ENCODE data around the gene LNX2. TPM values are rescaled to one million over a fixed set of nuclear protein-coding genes. Genes with fewer than 3 reads are reported as not detected.

The LNX2 gene
- total RNA-seq, 1 experiment from 2014 or later: 13.1 TPM

DNA sequence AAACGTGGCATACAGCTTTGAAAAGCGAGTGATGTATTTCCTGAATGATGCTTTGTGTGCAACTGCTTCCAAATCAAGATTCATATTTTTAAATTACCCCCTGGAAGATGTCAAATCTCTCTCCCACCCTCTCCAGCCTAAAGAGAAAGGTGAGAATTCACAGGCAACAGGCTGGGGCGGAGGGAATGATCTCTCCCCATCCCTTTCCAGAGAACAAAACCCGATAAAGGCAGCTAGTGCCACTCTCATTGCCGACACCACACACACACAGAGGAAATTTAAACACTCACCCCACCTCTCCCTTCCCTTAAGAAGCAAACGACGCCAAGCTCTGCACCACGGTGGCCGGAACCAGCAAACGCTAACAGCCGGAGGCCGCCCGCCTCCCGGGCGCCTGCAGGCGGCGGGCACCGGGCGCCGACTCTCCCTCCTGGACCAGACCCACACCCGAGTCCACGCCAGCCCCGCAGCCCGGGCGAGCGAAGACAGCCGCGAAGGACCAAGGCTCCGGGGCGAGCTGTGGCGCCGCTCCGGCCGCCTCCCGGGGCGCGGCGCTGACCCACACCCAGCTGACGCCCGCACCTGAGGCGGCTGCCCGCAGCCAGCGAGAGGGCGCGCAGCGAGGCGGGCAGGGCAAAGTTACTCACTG lies 477 bp downstream of the LNX2 start:
- peak; percentile 58 for DNase-seq (ENCODE audit: low spot score)
- in situ Hi-C loops (cut with HindIII; ENCODE audit: low sequenced_read_pairs): no loop called here

DNA sequence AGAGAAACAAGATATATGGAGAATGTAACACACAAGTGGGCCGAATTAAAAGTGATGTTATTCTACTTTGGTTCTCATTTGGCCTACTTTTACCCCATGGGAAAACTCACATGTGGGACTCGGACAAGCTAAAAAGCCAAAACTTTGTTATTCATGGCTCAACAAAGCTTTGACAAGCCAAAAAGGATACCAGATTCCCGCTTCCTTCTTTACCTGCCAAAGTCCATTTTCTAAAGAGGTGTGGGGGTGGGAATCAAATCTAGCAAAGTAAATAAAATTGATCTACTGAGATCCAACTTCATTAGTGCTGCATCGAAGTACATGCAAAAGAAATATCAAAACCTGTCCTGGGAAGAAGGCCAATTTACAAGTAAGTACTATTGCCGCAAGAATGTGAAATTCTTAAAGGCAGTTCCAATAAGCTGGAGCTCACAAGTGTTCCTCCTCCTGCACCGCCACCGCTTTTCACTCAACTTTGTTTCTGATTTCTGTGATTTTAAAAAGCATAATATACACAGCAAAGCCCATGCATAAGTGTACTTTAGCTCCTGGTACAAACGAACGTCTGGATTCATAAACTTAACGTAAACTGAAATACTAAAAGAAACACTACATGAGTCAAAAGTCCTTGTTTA lies 1.1 kb downstream of the LNX2 start:
- no peak for DNase-seq (ENCODE audit: low spot score)
- in situ Hi-C loops (cut with HindIII; ENCODE audit: low sequenced_read_pairs): no loop called here

DNA sequence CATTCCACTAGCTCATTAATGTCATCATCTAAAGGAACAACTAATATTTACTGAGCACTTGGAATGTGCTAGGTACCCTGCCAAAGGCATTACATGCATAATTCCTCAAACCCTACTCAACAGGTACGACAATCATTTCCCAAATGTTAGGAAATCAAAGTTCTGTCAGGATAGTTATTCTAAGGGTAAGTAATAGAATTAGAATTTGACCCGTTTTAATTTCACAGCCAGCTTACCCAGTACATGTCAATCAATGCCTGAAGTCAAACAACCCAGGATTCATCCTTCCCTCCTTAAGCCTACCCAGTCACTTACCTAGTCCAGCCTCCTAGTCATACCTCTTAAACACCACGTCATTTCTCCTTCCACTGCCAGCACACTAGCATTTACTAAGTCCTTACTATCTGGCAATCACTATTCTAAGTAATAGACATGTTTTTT lies 2.4 kb downstream of the LNX2 start:
- DNase-seq (ENCODE audit: low spot score): no peak
- in situ Hi-C loops (cut with HindIII; ENCODE audit: low sequenced_read_pairs): no loop called here

DNA sequence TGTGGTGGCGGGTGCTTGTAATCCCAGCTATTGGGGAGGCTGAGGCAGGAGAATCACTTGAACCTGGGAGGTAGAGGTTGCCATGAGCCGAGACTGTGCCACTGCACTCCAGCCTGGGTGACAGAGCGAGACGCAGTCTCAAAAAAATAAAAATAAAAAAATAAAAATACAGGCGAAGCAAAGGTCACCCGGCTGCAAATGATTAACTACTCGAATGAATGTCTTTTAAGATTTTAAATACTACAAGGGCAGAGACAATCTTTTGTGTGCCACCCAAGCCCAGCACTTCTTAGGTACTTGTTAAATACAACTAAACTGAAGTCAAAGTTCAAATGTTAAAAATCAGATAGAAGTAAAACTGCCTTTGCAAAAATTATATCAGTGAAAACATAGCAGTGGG lies 6.7 kb downstream of the LNX2 start:
- DNase-seq (ENCODE audit: low spot score): no peak
- in situ Hi-C loops (cut with HindIII; ENCODE audit: low sequenced_read_pairs): no loop called here

DNA sequence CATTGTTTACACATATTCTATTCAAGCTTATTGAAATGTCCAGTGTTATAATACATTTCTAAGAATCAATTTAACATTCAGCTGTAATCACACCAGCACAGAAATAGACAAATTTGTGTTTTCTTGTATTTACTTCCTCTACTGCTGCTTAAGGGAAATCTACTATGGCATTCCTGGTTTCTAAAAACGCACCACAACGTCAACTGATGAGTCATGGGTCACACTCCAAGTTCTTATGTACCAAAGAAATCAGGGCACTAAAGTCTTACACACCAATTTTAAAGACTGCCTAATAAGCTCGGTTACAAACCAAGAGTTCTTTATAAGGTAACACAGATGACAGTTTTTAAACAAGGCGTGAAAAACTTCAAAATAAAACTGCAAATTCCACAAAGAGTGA lies 13.2 kb downstream of the LNX2 start:
- no peak for DNase-seq (ENCODE audit: low spot score)
- in situ Hi-C loops (cut with HindIII; ENCODE audit: low sequenced_read_pairs): no loop called here

DNA sequence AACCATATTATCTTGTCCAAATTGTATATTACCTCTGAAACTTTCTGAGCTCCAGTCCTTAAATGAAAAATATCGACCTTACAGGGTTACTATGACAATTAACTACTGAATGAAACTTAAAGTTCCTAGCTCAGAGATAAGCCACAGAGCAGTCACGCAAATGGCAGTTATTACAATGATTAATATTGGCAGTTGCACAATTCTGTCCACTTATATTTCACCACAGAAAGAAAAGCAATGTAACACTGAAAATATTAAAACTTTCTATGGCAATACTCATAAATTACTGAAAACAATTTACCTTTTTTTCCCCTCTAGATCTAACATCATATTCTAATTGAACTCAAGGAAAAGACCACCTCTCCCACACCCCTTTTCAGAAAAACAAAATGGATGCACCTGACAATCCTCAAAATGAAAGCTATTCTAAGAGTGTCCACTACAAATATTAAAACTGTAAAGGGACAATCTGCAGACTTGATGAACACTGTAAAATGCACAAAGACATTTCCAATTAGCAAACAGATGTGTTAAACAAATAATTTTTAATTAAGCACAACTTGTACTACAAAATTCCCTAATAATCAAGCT lies 14.6 kb downstream of the LNX2 start:
- DNase-seq (ENCODE audit: low spot score): no peak
- in situ Hi-C loops (cut with HindIII; ENCODE audit: low sequenced_read_pairs): no loop called here

DNA sequence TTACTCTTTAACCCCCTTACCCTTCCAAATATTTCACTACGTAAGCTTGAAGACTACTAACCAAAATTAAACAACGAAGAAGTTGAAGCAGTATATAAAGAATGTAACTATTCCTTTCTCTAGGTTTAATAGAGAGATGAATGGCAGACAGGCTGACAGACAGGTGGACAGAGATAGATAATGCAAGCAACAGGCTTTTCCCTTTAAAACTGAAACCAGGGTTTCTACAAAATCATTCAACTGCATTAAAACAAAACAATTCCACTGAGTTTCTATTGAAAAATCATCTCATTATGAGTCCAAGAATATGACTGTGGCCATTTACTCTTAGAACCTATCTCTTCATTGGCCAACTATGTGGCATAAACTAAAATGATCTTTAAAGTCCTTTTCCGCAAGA lies 15.2 kb downstream of the LNX2 start:
- in situ Hi-C loops (cut with HindIII; ENCODE audit: low sequenced_read_pairs): no loop called here
- DNase-seq (ENCODE audit: low spot score): no peak

DNA sequence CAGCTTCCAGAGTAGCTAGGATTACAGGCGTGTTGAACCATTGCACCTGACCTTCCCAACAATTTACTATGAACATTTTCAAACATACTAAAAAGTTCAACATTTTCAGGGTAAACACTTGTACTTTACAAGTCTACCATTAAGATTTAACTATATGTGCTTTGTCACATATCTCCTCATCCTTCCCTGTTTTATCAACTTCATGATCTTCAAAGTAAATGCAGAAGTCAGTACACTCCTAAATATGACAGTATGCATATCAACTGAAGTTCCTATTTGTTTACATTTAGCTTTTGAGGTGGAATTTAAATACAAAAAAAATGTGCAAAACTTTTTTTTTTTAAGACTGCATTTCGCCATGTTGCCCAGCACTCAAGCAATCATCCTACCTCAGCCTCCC lies 18.5 kb downstream of the LNX2 start:
- no peak for DNase-seq (ENCODE audit: low spot score)
- in situ Hi-C loops (cut with HindIII; ENCODE audit: low sequenced_read_pairs): no loop called here

DNA sequence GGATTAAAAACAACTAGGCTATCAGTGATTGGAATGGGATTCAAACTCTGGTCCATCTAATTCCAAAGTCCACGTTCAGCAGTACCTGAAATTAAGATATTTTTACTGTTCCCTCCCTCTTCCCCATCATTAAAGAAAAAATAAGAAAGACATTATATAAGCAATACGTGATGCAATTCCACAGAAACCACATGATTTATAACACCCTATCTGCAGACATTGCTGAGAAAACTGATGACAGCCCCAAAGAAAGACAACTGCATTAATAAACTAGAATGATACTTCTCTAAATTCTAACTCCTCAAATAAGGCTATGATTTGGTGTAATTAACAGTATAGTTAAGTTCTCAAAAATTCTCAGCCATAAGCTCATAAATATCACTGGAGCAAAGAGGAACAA lies 19.1 kb downstream of the LNX2 start:
- in situ Hi-C loops (cut with HindIII; ENCODE audit: low sequenced_read_pairs): no loop called here
- DNase-seq (ENCODE audit: low spot score): no peak

DNA sequence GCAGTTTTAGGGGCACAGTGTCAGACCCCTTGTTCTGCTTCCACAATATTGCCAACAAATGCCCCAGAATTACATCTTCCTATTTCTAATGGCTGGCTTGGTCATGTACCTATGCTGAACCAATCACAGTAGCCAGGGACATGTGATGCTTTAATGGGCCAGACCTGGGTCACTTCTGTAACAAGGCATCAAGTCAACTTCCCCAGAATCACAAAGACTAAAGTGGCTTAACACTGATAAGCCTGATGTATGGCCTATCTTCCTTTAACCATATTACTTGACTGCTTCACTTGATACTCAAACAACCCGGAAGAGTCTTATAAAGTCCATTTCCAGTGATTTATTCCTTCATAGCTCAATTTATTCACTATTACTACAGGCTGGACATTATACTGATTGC lies 19.6 kb downstream of the LNX2 start:
- no peak for DNase-seq (ENCODE audit: low spot score)
- in situ Hi-C loops (cut with HindIII; ENCODE audit: low sequenced_read_pairs): no loop called here

DNA sequence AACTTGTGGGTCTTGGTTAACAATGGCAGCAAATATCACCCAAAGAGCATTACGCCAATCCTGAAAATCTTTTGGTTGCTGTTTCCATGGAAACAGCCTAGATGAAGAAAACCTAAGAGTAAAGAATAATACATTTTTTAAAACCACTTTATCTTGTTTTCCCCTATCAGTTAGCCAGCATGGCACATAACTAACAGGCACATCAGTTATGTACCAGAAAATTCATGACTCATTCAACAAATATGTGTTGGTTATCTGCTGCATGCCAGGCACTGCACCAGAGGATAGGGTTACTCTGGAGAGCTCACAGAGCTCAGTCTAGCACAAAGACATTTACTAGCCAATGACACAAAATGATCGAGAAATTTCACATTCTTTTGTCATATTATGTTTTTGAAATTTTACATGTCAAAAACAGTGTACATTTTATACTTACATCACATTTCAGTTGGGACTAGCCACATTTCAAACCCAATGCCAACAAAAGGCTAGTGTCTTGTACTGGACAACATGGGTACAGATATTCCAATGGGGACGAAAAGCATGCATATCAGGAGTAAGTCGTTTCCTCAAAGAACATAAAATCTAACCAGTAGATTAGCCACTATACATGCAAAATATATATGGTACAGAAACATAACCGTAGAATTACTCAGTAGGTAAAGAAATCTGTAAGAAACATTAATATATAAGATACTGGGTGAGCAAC lies 20.3 kb downstream of the LNX2 start:
- in situ Hi-C loops (cut with HindIII; ENCODE audit: low sequenced_read_pairs): no loop called here
- no peak for DNase-seq (ENCODE audit: low spot score)

DNA sequence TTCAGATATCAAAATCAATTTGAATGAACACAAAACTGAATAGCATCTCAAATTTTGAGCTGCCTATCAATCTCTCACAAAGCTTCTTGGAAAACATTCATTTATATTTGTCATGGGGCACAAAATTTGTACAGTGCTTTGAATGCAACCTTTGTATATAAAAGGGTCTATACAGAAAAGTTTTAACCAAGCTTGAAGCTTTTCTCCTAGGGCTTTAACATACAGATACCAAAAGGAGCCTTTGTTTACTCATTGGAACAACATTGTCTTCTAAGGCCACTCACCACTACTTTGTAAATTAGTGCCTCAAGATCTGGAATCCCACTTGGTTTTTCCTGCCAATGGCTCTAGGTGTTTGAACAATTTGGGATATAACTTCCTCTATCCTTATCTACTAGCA lies 21.2 kb downstream of the LNX2 start:
- DNase-seq (ENCODE audit: low spot score): no peak
- in situ Hi-C loops (cut with HindIII; ENCODE audit: low sequenced_read_pairs): no loop called here

DNA sequence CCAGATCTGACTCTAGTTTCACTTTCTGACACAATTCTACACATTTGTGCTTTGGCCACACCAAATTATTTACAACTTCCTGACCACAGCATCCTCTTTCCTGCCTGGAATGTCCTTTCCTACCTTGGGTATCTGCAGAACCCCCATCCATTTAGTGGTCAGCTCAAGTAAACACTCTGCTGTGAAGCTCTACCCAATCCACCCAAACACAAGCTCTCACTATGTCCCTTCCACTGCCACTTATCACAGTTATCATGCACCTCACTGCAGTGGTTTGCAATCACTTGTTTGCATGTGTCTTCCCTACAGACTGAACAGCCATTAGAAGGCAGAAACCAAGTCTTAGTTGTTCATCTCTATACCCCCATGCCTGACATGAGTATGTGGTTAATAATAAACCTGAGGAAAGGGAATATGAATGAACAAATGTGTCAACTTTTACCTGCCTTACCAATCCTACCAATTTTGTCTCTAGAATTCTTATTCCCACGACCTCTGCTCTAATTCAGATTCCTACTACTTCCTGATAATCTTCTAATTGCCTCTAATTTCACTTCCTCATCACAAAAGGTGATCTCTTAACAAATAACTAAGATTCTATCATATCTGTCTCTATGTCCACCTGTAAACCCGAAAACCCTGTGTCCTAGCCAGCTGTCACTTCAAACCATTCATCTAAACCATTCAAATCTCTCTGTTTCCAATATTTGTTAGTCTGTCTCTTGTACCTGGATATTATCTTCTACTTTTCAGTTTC lies 25.1 kb downstream of the LNX2 start:
- no peak for DNase-seq (ENCODE audit: low spot score)
- in situ Hi-C loops (cut with HindIII; ENCODE audit: low sequenced_read_pairs): no loop called here

DNA sequence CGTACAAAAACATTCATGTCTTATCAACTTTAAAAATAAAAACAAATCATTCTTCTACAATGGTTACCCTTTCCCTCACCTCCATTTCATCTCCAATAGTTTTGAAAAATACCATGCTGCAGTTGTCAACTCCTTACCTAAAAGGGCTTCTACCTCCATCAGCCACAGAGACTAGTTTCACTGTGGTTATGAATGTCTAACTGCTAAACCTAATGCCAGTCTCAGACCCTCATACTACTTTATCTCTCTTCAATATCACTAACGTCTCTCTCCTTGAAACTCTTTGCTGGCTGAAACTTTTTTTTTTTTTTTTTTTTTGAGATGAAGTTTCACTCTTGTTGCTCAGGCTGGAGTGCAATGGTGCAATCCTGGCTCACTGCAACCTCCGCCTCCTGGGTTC lies 27.1 kb downstream of the LNX2 start:
- DNase-seq (ENCODE audit: low spot score): no peak
- in situ Hi-C loops (cut with HindIII; ENCODE audit: low sequenced_read_pairs): no loop called here

DNA sequence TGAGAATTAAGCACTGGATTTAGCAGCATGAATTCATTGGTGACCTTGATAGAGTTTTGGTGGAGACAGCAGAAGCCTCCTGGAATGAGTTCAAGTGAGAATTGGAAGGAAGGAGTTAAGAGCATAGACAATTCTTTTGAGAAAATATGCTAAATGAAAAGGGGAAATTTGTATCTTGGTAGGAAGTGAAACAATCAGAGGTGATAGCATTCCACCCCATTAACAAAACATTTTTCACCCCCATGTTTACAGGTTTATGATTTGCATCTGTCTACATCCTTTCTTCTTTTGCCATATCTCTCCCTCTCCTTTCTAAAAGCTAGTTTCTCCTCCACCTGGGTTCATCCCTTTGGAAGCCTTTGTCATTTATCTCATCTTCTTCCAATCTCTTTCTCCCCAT lies 27.5 kb downstream of the LNX2 start:
- in situ Hi-C loops (cut with HindIII; ENCODE audit: low sequenced_read_pairs): no loop called here

DNA sequence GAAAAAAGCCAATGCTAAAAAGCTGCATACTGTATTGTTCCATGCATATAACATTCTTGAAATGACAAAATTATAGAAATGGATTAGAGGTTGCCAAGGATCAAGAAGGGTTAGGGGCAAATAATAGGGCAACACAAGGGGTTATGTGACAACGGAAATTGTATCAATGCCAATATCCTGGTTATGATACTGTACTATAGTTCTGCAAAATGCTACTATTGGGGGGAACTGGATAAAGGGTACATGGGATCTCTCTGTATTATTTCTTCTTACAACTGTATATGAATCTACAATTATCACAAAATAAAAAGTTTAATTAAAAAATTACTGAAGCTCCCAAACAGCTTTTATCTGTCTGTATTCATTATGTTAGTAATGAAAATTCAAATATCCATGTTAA lies 31.9 kb downstream of the LNX2 start:
- in situ Hi-C loops (cut with HindIII; ENCODE audit: low sequenced_read_pairs): no loop called here

More for the DNA sequence above, 27.5 kb downstream of the LNX2 start:
- DNase-seq (ENCODE audit: low spot score): no peak

DNA sequence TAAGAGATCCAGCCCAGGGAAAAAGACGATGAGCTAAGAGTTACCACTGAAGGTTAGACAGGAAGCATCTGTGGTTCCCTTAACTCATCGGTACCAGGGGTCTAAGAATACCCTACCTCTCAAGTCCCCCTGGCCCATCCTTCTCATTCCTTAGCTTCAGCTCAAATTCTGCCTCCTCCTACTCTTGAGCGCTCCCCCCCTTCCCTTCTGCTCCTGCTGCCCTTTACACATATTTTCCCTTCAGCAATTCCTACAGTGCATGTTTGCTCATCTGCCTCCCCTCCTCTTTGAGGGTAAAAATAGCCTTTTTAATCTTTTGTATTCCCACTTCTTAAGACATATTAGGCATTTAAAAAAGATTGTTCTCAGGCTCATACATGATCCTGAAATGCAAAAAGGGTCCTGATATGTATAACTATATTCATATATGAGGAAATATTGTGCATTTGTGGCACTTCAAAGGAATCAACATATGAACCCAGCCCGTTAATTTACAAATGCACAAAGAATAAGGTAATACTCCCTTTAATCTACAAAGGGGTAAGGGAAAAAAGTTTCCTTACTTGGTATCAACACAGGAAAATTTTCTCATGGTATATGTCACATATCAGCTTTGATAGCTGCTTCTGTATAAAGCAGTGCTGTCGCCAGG lies 33.1 kb downstream of the LNX2 start:
- no peak for DNase-seq (ENCODE audit: low spot score)
- in situ Hi-C loops (cut with HindIII; ENCODE audit: low sequenced_read_pairs): no loop called here

More for the DNA sequence above, 31.9 kb downstream of the LNX2 start:
- no peak for DNase-seq (ENCODE audit: low spot score)

DNA sequence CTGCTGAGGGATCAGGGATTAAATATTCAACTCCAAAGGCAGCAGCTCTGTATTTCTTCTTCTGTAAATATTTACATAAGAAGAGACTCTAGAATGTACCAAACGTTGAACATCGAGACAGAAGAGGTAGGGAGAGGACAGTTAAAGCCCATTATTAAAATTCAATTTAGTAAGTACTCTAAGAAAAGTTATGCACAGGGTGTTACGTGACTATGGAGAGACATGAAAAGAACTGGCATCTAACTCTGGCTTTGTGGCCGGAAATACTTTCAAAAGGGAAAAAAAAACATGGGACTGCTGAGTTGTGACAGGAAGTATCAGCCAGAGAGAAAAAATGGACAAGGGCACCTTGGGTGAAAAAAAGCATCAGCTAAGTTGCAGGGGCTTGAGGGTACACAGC lies 36.7 kb downstream of the LNX2 start:
- DNase-seq (ENCODE audit: low spot score): no peak
- in situ Hi-C loops (cut with HindIII; ENCODE audit: low sequenced_read_pairs): no loop called here

Measured in G401 (cell line).